GM21717 (cell line): ENCODE data around the gene C1orf50.
"Not testable (repeated sequence)": the region's sequence is repeated elsewhere in the genome, so short reads cannot be mapped to it uniquely, and the experiment has no call there.

ENCODE experiments used
- ATAC-seq: cut with Tn5 transposase; IDR thresholded peaks from one replicate; pipeline ENCODE4 v1.9.1; 2021; ENCODE audit warnings: mild to moderate bottlenecking, moderate library complexity; ENCODE audit not compliant: unreplicated experiment

C1orf50 gene

GRCh38 chr1:42797979-42798378 is 30.9 kb downstream of the C1orf50 start:
- no peak for ATAC-seq

- ATAC-seq: no peak
These were observed 34.9 kb downstream of the C1orf50 start for GRCh38 chr1:42801832-42802473.

- ATAC-seq: no peak
These were observed 39.1 kb downstream of the C1orf50 start for GRCh38 chr1:42806171-42806570.

GRCh38 chr1:42806593-42806992 is 39.5 kb downstream of the C1orf50 start:
- ATAC-seq: no peak

GRCh38 chr1:42807056-42807668 is 40.1 kb downstream of the C1orf50 start:
- no peak for ATAC-seq

- ATAC-seq: not testable (repeated sequence)
These were observed 47.8 kb downstream of the C1orf50 start for GRCh38 chr1:42814815-42815214.

- peak; percentile 12 for ATAC-seq
These were observed 49.0 kb downstream of the C1orf50 start for GRCh38 chr1:42815941-42816584.

- ATAC-seq: peak; percentile 74
These were observed 49.8 kb downstream of the C1orf50 start, which contains the start of the genes ERMAP and SVBP for GRCh38 chr1:42816585-42817439. TSS of gene ERMAP (plus strand) at chr1:42817122. CDS start at chr1:42830449, 13,327 bp downstream. TSS of gene SVBP (minus strand) at chr1:42817397. CDS start at chr1:42816544, 853 bp downstream.

- no peak for ATAC-seq
These were observed 50.4 kb downstream of the C1orf50 start for GRCh38 chr1:42817440-42817767.

GRCh38 chr1:42817976-42818375 is 50.9 kb downstream of the C1orf50 start:
- no peak for ATAC-seq

- ATAC-seq: no peak
These were observed 53.8 kb downstream of the C1orf50 start for GRCh38 chr1:42820813-42821212.

GRCh38 chr1:42821690-42822089 is 54.6 kb downstream of the C1orf50 start:
- no peak for ATAC-seq

GRCh38 chr1:42822800-42823392 is 55.8 kb downstream of the C1orf50 start:
- no peak for ATAC-seq

GRCh38 chr1:42824481-42825035 is 57.5 kb downstream of the C1orf50 start:
- ATAC-seq: no peak

GRCh38 chr1:42825036-42825851 is 58.2 kb downstream of the C1orf50 start:
- no peak for ATAC-seq
